Stomach (tissue), 9 donors: ENCODE measurements around the gene CYP26A1. TPM values are rescaled to one million over a fixed set of nuclear protein-coding genes. Genes with fewer than 3 reads are reported as not detected.

ENCODE experiments used
- DNase-seq, 2 donors: peaks; one replicate each; pipeline versions ENCODE4 v3.0.0 to v3.0.0-alpha.2; 2013 to 2019
- H3K27ac ChIP-seq, 5 donors: fragments of 200-600 bp in 4 of 5; sonication (generic) in 4 of 5; one replicate each; pipeline ENCODE4 v1.5.1; 2013 to 2019; ENCODE audit warnings: mild to moderate bottlenecking in 1 of 5, moderate library complexity in 1 of 5
- H3K27me3 ChIP-seq, 3 donors: fragments of 200-600 bp; sonication (generic); one replicate each; pipeline ENCODE4 v1.5.1; 2017 to 2019; ENCODE audit warnings: mixed run types in 1 of 3
- H3K36me3 ChIP-seq, 4 donors: fragments of 200-600 bp; sonication (generic); 1 replicate in 3 of 4; 2 replicates in 1 of 4; pipeline ENCODE4 v1.5.1; 2016 to 2019
- H3K4me1 ChIP-seq, 4 donors: fragments of 200-600 bp; sonication (generic); one replicate each; pipeline ENCODE4 v1.5.1; 2016 to 2019
- H3K4me3 ChIP-seq, 4 donors: fragments of 200-600 bp; sonication (generic) in 3 of 4; one replicate each; pipeline ENCODE4 v1.5.1; 2016 to 2019; ENCODE audit warnings: mild to moderate bottlenecking in 1 of 4
- H3K9me3 ChIP-seq, 4 donors: fragments of 200-600 bp; sonication (generic); one replicate each; pipeline ENCODE4 v1.5.1; 2016 to 2019
- CTCF ChIP-seq, 7 experiments: fragments of 450-650 bp in 4 of 7; fragments of 200-600 bp in 3 of 7; sonication (generic) in 3 of 7; IDR thresholded peaks; one replicate each; pipeline ENCODE4 v1.5.1; 2016 to 2019; ENCODE audit warnings: antibody characterized with exemption in 7 of 7, control low read depth in 2 of 7, mild to moderate bottlenecking in 1 of 7
- EP300 ChIP-seq: sonication (generic); formaldehyde crosslinking; IDR thresholded peaks from one replicate; pipeline ENCODE4 v1.6.1; 2017; ENCODE audit warnings: antibody characterized with exemption
- POLR2A ChIP-seq, 4 donors: fragments of 450-650 bp; IDR thresholded peaks; one replicate each; pipeline ENCODE4 v1.6.1; 2016; ENCODE audit warnings: antibody characterized with exemption in 4 of 4, control low read depth in 2 of 4, mild to moderate bottlenecking in 1 of 4, moderate library complexity in 1 of 4
- POLR2AphosphoS5 ChIP-seq, 3 donors: sonication (generic); formaldehyde crosslinking; IDR thresholded peaks; one replicate each; pipeline ENCODE4 v1.6.1; 2016; ENCODE audit warnings: antibody characterized with exemption in 3 of 3
- WGBS, 5 donors: extraction: QIAGEN DNeasy Blood & Tissue Kit in 3 of 5; methylation state at CpG; one replicate each; pipeline versions ENCODE4 v1.1.5 to v1.1.7; 2013 to 2018; 5-methylcytosine and 5-hydroxymethylcytosine counted together
- intact Hi-C: fragments of 100-400 bp; cut with DNase I; formaldehyde crosslinking; loops from one replicate; pipeline ENCODE4 v1.15.1; 2023; ENCODE audit warnings: low total_unique reads
- polyA plus RNA-seq, 3 donors: library from polyadenylated mRNA; stranded (reverse); fragments of 200-250 nt; gene quantifications; one replicate each; pipeline ENCODE4 v1.2.3, GENCODE V29; 2013
- total RNA-seq, 5 donors: library from RNA; depleted of rRNA; stranded (reverse); fragments of >200 nt; gene quantifications; one replicate each; pipeline versions ENCODE4 v1.1.0 to v1.2.3, GENCODE V29; 2014 to 2016
- donor health status: healthy with polysubstance abuse.
- donor health status: Bipolar disorder and iron deficiency.
- donor health status: healthy.

Gene CYP26A1
- total and polyA plus RNA-seq, 8 donors: 0.15 TPM; not detected in 7

GRCh38 chr10:93065675-93066543, 7.8 kb upstream of the CYP26A1 start:
- Histone ChIP-seq H3K36me3 (no peaks in the 10 kb centered on the region), H3K9me3 (no peaks in the 10 kb centered on the region), H3K27ac (no peak overlapping the region), H3K27me3 (peaks cover 20 to 100% (median 88%) of the 10 kb centered on the region in 3 donors), H3K4me1 (peaks cover 23 to 56% (median 36%) of the 10 kb centered on the region in 4 donors), H3K4me3 (peak overlapping the region in 3 of 4 donors; percentile 0 to 22 (median 9))
- intact Hi-C loops: no loop called here
- peak in 1 of 2 donors; percentile 44 for DNase-seq
- TF ChIP-seq CTCF (IDR thresholded peaks at IDR 0.05) (no peak), POLR2A (IDR thresholded peaks at IDR 0.05) (no peak), EP300 (no peak), POLR2AphosphoS5 (IDR thresholded peaks at IDR 0.05) (no peak)
- 4 to 13% (median 6%) methylated on average over 22 to 81 of the region's 81 CpGs for WGBS, 5 donors

- DNase-seq: no peak
- TF ChIP-seq POLR2A (IDR thresholded peaks at IDR 0.05) (no peak), CTCF (IDR thresholded peaks at IDR 0.05) (no peak), EP300 (no peak), POLR2AphosphoS5 (IDR thresholded peaks at IDR 0.05) (no peak)
- no peaks in the 10 kb centered on the region for H3K9me3 ChIP-seq
- intact Hi-C loops: no loop called here
- 9 to 21% (median 12%) methylated on average over 6 to 11 of the region's 11 CpGs for WGBS, 5 donors
- H3K4me1 ChIP-seq: peaks cover 24 to 52% (median 36%) of the 10 kb centered on the region in 4 donors
- H3K36me3 ChIP-seq: no peaks in the 10 kb centered on the region
- H3K27me3 ChIP-seq: peaks cover 20 to 100% (median 85%) of the 10 kb centered on the region in 3 donors
- H3K27ac ChIP-seq: no peak overlapping the region
- no peak overlapping the region for H3K4me3 ChIP-seq
Observed at GRCh38 chr10:93066544-93066913, 7.2 kb upstream of the CYP26A1 start.

GRCh38 chr10:93067443-93068365, 6.0 kb upstream of the CYP26A1 start:
- no peak for DNase-seq
- TF ChIP-seq POLR2AphosphoS5 (IDR thresholded peaks at IDR 0.05) (no peak), CTCF (IDR thresholded peaks at IDR 0.05) (no peak), EP300 (no peak), POLR2A (IDR thresholded peaks at IDR 0.05) (no peak)
- peaks cover 17 to 100% (median 84%) of the 10 kb centered on the region in 3 donors for H3K27me3 ChIP-seq
- H3K4me1 ChIP-seq: peaks cover 25 to 52% (median 37%) of the 10 kb centered on the region in 4 donors
- no peak overlapping the region for H3K4me3 ChIP-seq
- H3K9me3 ChIP-seq: no peaks in the 10 kb centered on the region
- no peak overlapping the region for H3K27ac ChIP-seq
- WGBS, 5 donors: 10 to 16% (median 12%) methylated on average over 13 to 17 of the region's 17 CpGs
- H3K36me3 ChIP-seq: no peaks in the 10 kb centered on the region
- intact Hi-C loops: no loop called here
